ENCODE results near the gene TRIP13. TPM values are rescaled to one million over a fixed set of nuclear protein-coding genes. Genes with fewer than 3 reads are reported as not detected.
"Not testable (repeated sequence)": the region's sequence is repeated elsewhere in the genome, so short reads cannot be mapped to it uniquely, and the experiment has no call there.

The TRIP13 gene
- total and polyA plus RNA-seq, 12 donors = 0.30 to 5.0 (median 0.78) TPM

- TF ChIP-seq CTCF (IDR thresholded peaks at IDR 0.05) (no peak), POLR2A (IDR thresholded peaks at IDR 0.05) (no peak)
- DNase-seq = peak in 1 of 7 donors; percentile 17
- intact Hi-C loops (cut with DNase I) = no loop called here
- Histone ChIP-seq H3K9me3 (replicated peaks in 1 of 3) (no peaks in the 10 kb centered on the region), H3K4me1 (replicated peaks in 1 of 2) (peaks cover 2% of the 10 kb centered on the region in 2 donors), H3K4me3 (no peak overlapping the region), H3K27ac (peak overlapping the region in 1 of 5 donors; percentile 80), H3K27me3 (no peaks in the 10 kb centered on the region), H3K36me3 (replicated peaks in 1 of 2) (no peaks in the 10 kb centered on the region)
- WGBS, 4 donors = 72 to 78% (median 75%) methylated on average over 12 to 13 of the region's 13 CpGs
These were observed 39.0 kb downstream of the TRIP13 start for GRCh38 chr5:931570-932145.

GRCh38 chr5:932151-932627 is 39.5 kb downstream of the TRIP13 start:
- DNase-seq = peak in 1 of 7 donors; percentile 7

GRCh38 chr5:932628-933250 is 40.1 kb downstream of the TRIP13 start:
- Histone ChIP-seq H3K4me3 (no peak overlapping the region), H3K9me3 (replicated peaks in 1 of 3) (no peaks in the 10 kb centered on the region), H3K36me3 (replicated peaks in 1 of 2) (no peaks in the 10 kb centered on the region), H3K27me3 (no peaks in the 10 kb centered on the region), H3K4me1 (replicated peaks in 1 of 2) (no peaks in the 10 kb centered on the region), H3K27ac (peak overlapping the region in 2 of 5 donors; percentile 56 to 80)
- peak in 3 of 7 donors; percentile 19 to 51 (median 22) for DNase-seq
- TF ChIP-seq POLR2A (IDR thresholded peaks at IDR 0.05) = no peak
- WGBS, 4 donors = 46 to 68% (median 56%) methylated on average over 2 to 4 of the region's 4 CpGs
- intact Hi-C loops (cut with DNase I) = no loop called here

More at GRCh38 chr5:932151-932627, 39.5 kb downstream of the TRIP13 start:
- Histone ChIP-seq H3K4me1 (replicated peaks in 1 of 2) (no peaks in the 10 kb centered on the region), H3K27me3 (no peaks in the 10 kb centered on the region), H3K27ac (peak overlapping the region in 2 of 5 donors; percentile 56 to 80), H3K36me3 (replicated peaks in 1 of 2) (no peaks in the 10 kb centered on the region), H3K9me3 (replicated peaks in 1 of 3) (no peaks in the 10 kb centered on the region), H3K4me3 (no peak overlapping the region)
- WGBS, 4 donors = 71 to 92% (median 88%) methylated on average over 5 to 8 of the region's 8 CpGs
- intact Hi-C loops (cut with DNase I) = no loop called here
- no peak for TF ChIP-seq POLR2A (IDR thresholded peaks at IDR 0.05)
- no peak for TF ChIP-seq CTCF (IDR thresholded peaks at IDR 0.05)

GRCh38 chr5:933251-933861 is 40.7 kb downstream of the TRIP13 start:
- Histone ChIP-seq H3K9me3 (replicated peaks in 1 of 3) (no peaks in the 10 kb centered on the region), H3K36me3 (replicated peaks in 1 of 2) (no peaks in the 10 kb centered on the region), H3K27me3 (no peaks in the 10 kb centered on the region), H3K4me3 (no peak overlapping the region), H3K4me1 (replicated peaks in 1 of 2) (no peaks in the 10 kb centered on the region), H3K27ac (peak overlapping the region in 2 of 5 donors; percentile 26 to 76)
- peak in 2 of 7 donors; percentile 6 to 7 for DNase-seq
- WGBS, 4 donors = 67 to 82% (median 74%) methylated on average over 3 of the region's 3 CpGs
- intact Hi-C loops (cut with DNase I) = no loop called here
- TF ChIP-seq POLR2A (IDR thresholded peaks at IDR 0.05) = no peak
- no peak for TF ChIP-seq CTCF (IDR thresholded peaks at IDR 0.05)

GRCh38 chr5:933951-934350 is 41.3 kb downstream of the TRIP13 start:
- H3K4me1 ChIP-seq (replicated peaks in 1 of 2); H3K27me3 ChIP-seq; H3K9me3 ChIP-seq (replicated peaks in 1 of 3); intact Hi-C loops (cut with DNase I); H3K36me3 ChIP-seq (replicated peaks in 1 of 2); H3K4me3 ChIP-seq: not testable (repeated sequence)
- DNase-seq = peak in 3 of 7 donors; percentile 4 to 21 (median 6)
- H3K27ac ChIP-seq = peak overlapping the region in 1 of 5 donors; percentile 49

GRCh38 chr5:934381-934967 is 41.8 kb downstream of the TRIP13 start:
- DNase-seq = peak in 2 of 7 donors; percentile 3 to 41
- H3K27ac ChIP-seq; H3K9me3 ChIP-seq (replicated peaks in 1 of 3); intact Hi-C loops (cut with DNase I); H3K27me3 ChIP-seq; H3K36me3 ChIP-seq (replicated peaks in 1 of 2); H3K4me3 ChIP-seq; H3K4me1 ChIP-seq (replicated peaks in 1 of 2): not testable (repeated sequence)
- 79 to 92% (median 90%) methylated on average over 3 of the region's 3 CpGs for WGBS, 4 donors
